ENCODE measurements around the gene MAZ. TPM values are rescaled to one million over a fixed set of nuclear protein-coding genes. Genes with fewer than 3 reads are reported as not detected.

The MAZ gene
- total and polyA plus RNA-seq, 2 of the 13 experiments (the other 11 are each of a cell fraction or from before 2014, with no cell fraction given): 203 to 277 TPM

DNA sequence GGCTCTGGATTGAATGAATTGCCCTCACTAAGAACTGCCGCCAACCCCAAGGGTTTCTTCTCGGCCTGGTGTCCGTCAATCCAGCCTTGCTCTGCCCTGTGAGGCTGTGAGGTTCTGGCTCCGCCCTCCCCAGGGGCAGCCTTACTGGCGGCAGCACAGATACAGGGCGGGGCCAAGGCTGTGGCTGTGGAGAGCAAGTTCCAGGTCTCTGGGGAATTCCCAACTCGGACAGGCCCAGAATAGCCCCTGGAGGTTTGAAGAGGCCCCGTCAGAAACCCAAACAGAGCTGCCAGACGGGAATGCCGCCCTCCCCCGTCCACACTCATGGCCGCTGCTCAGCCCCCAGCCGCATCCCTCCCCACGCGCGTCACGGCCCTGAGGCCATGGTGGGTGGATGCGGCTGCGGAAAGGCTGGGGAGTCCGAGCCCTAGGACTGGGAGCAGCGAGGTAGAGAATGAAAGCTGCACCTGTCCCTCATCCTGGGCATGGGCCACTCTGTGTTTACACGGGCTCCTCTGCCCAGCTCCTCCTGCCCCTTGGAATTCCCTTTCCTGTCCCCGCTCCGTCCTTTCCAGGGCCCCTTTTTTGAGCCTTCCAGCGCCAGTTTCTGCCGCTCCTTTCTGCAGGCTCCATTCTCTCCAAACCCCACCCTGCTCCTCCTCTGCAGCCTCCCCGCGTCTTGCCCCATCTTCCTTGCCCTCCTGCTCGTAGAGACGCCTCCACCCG lies 5.0 kb downstream of the MAZ start (continued):
- 0 out of 2 replicates have a peak, but pooled peaks have one; percentile 60 for TF ChIP-seq ZNF773 (CRISPR knock-in tag; IDR thresholded peaks at IDR 0.05; ENCODE audit: borderline replicate concordance)
- no peak for TF ChIP-seq PHB2 (IDR thresholded peaks at IDR 0.05; ENCODE audit: partially characterized antibody)
- TF ChIP-seq ZNF691 (CRISPR knock-in tag; IDR thresholded peaks at IDR 0.05; ENCODE audit: borderline replicate concordance, low read depth): peak; percentile 59; the same call in 1 of the 2 replicates
- TF ChIP-seq ZNF556 (CRISPR knock-in tag; IDR thresholded peaks at IDR 0.05; ENCODE audit: borderline replicate concordance): peak; percentile 47; the same call in 1 of the 2 replicates
- peak; percentile 86 for TF ChIP-seq TBX2 (CRISPR knock-in tag; IDR thresholded peaks at IDR 0.05; ENCODE audit: borderline replicate concordance)
- TF ChIP-seq ARID5B (CRISPR knock-in tag; IDR thresholded peaks at IDR 0.05): peak; percentile 34; the same call in 1 of the 2 replicates
- TF ChIP-seq RXRA (CRISPR knock-in tag; IDR thresholded peaks at IDR 0.05): peak; percentile 73
- TF ChIP-seq, protein P1, sequence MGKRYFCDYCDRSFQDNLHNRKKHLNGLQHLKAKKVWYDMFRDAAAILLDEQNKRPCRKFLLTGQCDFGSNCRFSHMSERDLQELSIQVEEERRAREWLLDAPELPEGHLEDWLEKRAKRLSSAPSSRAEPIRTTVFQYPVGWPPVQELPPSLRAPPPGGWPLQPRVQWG (CRISPR knock-in tag; IDR thresholded peaks at IDR 0.05; ENCODE audit: borderline replicate concordance, low read depth): no peak
- TF ChIP-seq YY1 (IDR thresholded peaks at IDR 0.05; ENCODE audit: insufficient read depth, insufficient replicate concordance, low read depth, low read length): peak; percentile 78
- TF ChIP-seq WIZ (CRISPR knock-in tag; IDR thresholded peaks at IDR 0.05): no peak
- peak; percentile 44; the same call in 1 of the 2 replicates for TF ChIP-seq RXRB (CRISPR knock-in tag; IDR thresholded peaks at IDR 0.05; ENCODE audit: borderline replicate concordance)
- no peak for TF ChIP-seq ZNF850 (CRISPR knock-in tag; conservative IDR thresholded peaks at IDR 0.05)
- TF ChIP-seq ZSCAN20 (CRISPR knock-in tag; IDR thresholded peaks at IDR 0.05; ENCODE audit: borderline replicate concordance): peak; percentile 69; the same call in 1 of the 2 replicates
- TF ChIP-seq MAZ (IDR thresholded peaks at IDR 0.05; ENCODE audit: borderline replicate concordance, low read depth, low read length): peak; percentile 45; the same call in 1 of the 2 replicates
- no peak; the same call in 1 of the 2 replicates for TF ChIP-seq MAZ (CRISPR knock-in tag; IDR thresholded peaks at IDR 0.05; ENCODE audit: low read depth)
- TF ChIP-seq ZNF432 (CRISPR knock-in tag; IDR thresholded peaks at IDR 0.05; ENCODE audit: borderline replicate concordance): no peak
- TF ChIP-seq MZF1 (CRISPR knock-in tag; IDR thresholded peaks at IDR 0.05; ENCODE audit: borderline replicate concordance): 0 out of 2 replicates have a peak, but pooled peaks have one; percentile 77
- TF ChIP-seq HNRNPK (IDR thresholded peaks at IDR 0.05; ENCODE audit: low read depth, low read length, poor library complexity, severe bottlenecking): no peak
- no peak for TF ChIP-seq ZFP36L2 (CRISPR knock-in tag; IDR thresholded peaks at IDR 0.05)
- TF ChIP-seq SNAI1 (CRISPR knock-in tag; IDR thresholded peaks at IDR 0.05; ENCODE audit: borderline replicate concordance): 0 out of 2 replicates have a peak, but pooled peaks have one; percentile 55
- TF ChIP-seq ZNF230 (CRISPR knock-in tag; IDR thresholded peaks at IDR 0.05): no peak

Measured in HepG2 (cell line).